Measurements from ENCODE around the gene PHC2. TPM values are rescaled to one million over a fixed set of nuclear protein-coding genes. Genes with fewer than 3 reads are reported as not detected.

Gene PHC2
- total and polyA plus RNA-seq, 11 donors = 79.7 to 194 (median 99.4) TPM

DNA sequence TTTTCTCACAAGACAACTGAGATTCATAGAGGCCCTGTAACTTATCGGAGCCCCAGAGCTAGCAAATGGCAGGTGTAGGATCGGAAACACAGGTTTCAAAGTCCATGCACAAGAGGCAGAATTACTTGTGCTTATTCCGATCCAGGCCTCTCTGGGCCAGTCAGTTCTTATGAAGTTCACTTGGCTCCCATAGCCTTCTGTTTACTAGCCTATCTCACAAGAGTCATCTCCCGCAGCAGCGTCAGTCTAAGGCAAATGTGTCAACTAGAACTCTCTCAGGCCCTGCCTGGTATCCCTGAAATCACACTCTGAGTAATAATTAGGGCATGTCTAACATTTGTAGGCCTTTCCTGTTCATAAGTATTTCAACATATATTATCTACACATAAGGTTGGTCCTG is 43.3 kb downstream of the PHC2 start:
- Histone ChIP-seq H3K9me3 (no peaks in the 10 kb centered on the region), H3K27ac (peak overlapping the region in 5 of 12 donors; percentile 1 to 63 (median 41)), H3K36me3 (no peaks in the 10 kb centered on the region), H3K4me1 (peaks cover 5 to 63% (median 40%) of the 10 kb centered on the region in 12 donors), H3K27me3 (no peaks in the 10 kb centered on the region), H3K4me3 (no peak overlapping the region)
- TF ChIP-seq POLR2A (IDR thresholded peaks at IDR 0.05) = no peak
- DNase-seq (no peak), ATAC-seq (peak in 1 of 4 donors; percentile 62)
- intact Hi-C loops (cut with DNase I) = loop anchor here in 4 of 10 donors (5.0 kb wide), 2 partner anchors 40 to 45 kb away; partner anchors contain the start of gene PHC2 (in 1 of the 4)
- WGBS, 4 donors = 58 to 83% (median 76%) methylated on average over 5 of the region's 5 CpGs

DNA sequence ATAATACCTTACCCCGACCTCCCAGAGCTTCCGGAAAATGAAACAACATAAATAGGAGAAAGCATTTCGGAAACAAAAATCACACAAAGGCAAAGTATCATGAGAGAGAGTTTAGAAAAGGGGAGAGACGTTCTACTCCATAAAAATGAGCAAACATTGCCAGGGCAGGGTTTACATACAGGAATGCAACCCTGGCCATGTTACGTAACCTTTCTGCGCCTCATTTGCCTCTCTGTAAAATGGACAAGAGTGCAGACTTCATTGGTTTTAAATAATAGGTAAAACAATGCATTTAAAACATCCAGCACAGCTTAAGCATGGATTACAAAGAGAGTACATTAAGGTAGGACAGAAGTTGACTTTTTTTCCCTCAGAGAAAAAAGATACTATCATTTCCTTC is 45.6 kb downstream of the PHC2 start:
- ATAC-seq = no peak
- WGBS, 4 donors = 97% methylated on average over 6 of the region's 6 CpGs
- Histone ChIP-seq H3K27me3 (no peaks in the 10 kb centered on the region), H3K4me3 (no peak overlapping the region), H3K4me1 (peaks cover 5 to 64% (median 52%) of the 10 kb centered on the region in 12 donors), H3K36me3 (no peaks in the 10 kb centered on the region), H3K9me3 (no peaks in the 10 kb centered on the region), H3K27ac (peak overlapping the region in 1 of 12 donors; percentile 65)
- no peak for DNase-seq
- no peak for TF ChIP-seq POLR2A (IDR thresholded peaks at IDR 0.05)
- TF ChIP-seq, protein P1, sequence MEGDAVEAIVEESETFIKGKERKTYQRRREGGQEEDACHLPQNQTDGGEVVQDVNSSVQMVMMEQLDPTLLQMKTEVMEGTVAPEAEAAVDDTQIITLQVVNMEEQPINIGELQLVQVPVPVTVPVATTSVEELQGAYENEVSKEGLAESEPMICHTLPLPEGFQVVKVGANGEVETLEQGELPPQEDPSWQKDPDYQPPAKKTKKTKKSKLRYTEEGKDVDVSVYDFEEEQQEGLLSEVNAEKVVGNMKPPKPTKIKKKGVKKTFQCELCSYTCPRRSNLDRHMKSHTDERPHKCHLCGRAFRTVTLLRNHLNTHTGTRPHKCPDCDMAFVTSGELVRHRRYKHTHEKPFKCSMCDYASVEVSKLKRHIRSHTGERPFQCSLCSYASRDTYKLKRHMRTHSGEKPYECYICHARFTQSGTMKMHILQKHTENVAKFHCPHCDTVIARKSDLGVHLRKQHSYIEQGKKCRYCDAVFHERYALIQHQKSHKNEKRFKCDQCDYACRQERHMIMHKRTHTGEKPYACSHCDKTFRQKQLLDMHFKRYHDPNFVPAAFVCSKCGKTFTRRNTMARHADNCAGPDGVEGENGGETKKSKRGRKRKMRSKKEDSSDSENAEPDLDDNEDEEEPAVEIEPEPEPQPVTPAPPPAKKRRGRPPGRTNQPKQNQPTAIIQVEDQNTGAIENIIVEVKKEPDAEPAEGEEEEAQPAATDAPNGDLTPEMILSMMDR (IDR thresholded peaks at IDR 0.05) = no peak
- intact Hi-C loops (cut with DNase I) = loop anchor here in 4 of 10 donors (5.0 kb wide), 2 partner anchors 42 to 47 kb away; partner anchors contain the start of gene PHC2 (in 1 of the 4)

DNA sequence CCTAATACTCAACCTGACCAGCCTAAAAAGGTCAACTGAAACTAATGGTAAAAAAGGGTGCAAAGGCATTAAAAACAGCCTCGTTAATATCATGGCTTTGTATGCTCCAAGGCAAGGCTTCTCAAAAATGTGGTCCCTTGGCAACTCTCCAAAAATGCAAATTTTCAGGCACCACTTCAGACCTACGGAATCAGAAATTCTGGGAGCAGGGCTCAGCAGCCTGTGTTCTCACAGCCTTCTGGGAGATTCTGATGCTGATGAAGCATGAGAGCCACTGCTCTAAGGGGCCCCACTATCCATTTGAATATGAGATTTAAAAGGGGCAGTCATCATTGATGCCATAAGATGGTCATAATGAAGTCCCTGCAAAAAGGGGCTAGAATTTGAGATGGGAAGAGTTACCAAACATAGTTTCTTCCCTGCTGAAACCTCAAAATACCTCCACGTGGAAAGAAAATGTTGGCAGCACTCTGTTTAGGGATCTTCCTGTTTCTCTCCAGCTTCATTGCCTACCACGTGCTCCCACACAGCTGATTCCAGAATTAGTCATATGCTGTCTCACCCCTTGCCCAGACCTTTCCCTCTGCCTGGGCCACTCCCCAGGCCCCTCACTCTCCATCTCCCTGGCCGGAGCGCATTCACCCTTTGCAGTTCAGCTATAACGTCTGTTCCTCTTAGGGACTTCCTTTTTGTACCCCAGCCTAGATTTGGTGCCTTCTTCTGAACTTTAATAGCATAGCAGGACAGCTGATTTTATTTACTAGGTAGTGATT is 46.7 kb downstream of the PHC2 start:
- ATAC-seq (peak in 3 of 4 donors; percentile 23 to 52 (median 32)), DNase-seq (no peak)
- Histone ChIP-seq H3K9me3 (no peaks in the 10 kb centered on the region), H3K4me1 (peaks cover 0 to 61% (median 44%) of the 10 kb centered on the region in 12 donors), H3K27me3 (no peaks in the 10 kb centered on the region), H3K36me3 (no peaks in the 10 kb centered on the region), H3K4me3 (no peak overlapping the region), H3K27ac (peak overlapping the region in 8 of 12 donors; percentile 5 to 79 (median 61))
- no peak for TF ChIP-seq POLR2A (IDR thresholded peaks at IDR 0.05)
- TF ChIP-seq, protein P1 (IDR thresholded peaks at IDR 0.05) = no peak
- 35 to 43% (median 36%) methylated on average over 7 of the region's 7 CpGs for WGBS, 4 donors
- intact Hi-C loops (cut with DNase I) = no loop called here

DNA sequence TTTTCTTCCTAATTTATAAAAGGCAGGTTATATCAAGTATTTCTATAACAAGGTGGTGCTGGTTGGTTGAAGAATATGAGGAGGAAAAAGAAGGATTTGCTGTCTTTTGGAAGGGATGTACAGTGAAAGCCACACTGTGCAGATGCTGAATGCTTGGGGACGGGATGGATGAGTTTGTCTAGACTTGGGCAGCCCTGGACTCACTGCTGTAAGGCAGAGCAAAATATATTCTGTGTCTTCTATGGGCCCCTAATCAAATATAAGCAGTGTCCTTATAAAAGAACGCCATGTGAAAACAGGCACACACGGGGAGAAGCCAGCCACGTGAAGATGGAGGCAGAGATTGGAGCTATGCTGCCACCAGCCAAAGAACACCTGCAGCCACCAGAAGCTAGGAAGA is 47.4 kb downstream of the PHC2 start:
- Histone ChIP-seq H3K9me3 (no peaks in the 10 kb centered on the region), H3K36me3 (no peaks in the 10 kb centered on the region), H3K4me1 (peaks cover 0 to 58% (median 39%) of the 10 kb centered on the region in 12 donors), H3K27me3 (no peaks in the 10 kb centered on the region), H3K4me3 (no peak overlapping the region), H3K27ac (peak overlapping the region in 8 of 12 donors; percentile 48 to 79 (median 66))
- DNase-seq (no peak), ATAC-seq (no peak)
- TF ChIP-seq POLR2A (IDR thresholded peaks at IDR 0.05) = no peak
- TF ChIP-seq, protein P1 (IDR thresholded peaks at IDR 0.05) = no peak
- WGBS, 4 donors = 57 to 86% (median 72%) methylated on average over 4 of the region's 4 CpGs
- intact Hi-C loops (cut with DNase I) = no loop called here

Measured in heart left ventricle (tissue), 16 donors.